Heart left ventricle (tissue), 13 donors: Measurements from ENCODE around the gene ANKEF1.

Experiments
- CTCF ChIP-seq, 12 donors: fragments of 200-600 bp; sonication (generic) in 4 of 12; IDR thresholded peaks; one replicate each; pipeline versions ENCODE4 v1.5.0 to v1.8.0; 2018 to 2022; ENCODE audit warnings: antibody characterized with exemption in 12 of 12, mild to moderate bottlenecking in 5 of 12
- POLR2A ChIP-seq, 2 donors: fragments of 450-650 bp; IDR thresholded peaks; one replicate each; pipeline ENCODE4 v1.6.1; 2017; ENCODE audit warnings: antibody characterized with exemption in 2 of 2, mild to moderate bottlenecking in 2 of 2, moderate library complexity in 2 of 2
- donor health status: ischemic (EF 13 %, LVEDD 7.1; RV severe dilation, severe dysfunction).
- donor health status: DM: no; HTN: yes; CAD: no.
- donor health status: DM: no; HTN: no; CAD: no.
- donor health status: ischemic (EF 25% LVEDD 6.9; RV normal size, moderate dysfunction).
- donor health status: ischemic (EF 25% LVEDD 5.7; RV mildly dilated, moderate dysfunction).
- donor health status: ischemic (EF 35%, LVEDD 5.7; RV mildly dilated, moderate dysfunction).
- donor health status: nonischemic (EF 11% LVEDD 7.7; RV severe dilation, severe dysfunction).
- donor health status: DM: yes; HTN: yes; CAD: no.
- donor health status: PGD.
- donor health status: ischemic (EF 29% LVEDD 5.4; RV normal size, mild dysfunction).
- donor health status: nonischemic (EF 23%, LVEDD 6.1; RV moderate dilation, normal function).

- TF ChIP-seq CTCF (IDR thresholded peaks at IDR 0.05) (no peak), POLR2A (IDR thresholded peaks at IDR 0.05) (no peak)
These were observed 27.0 kb upstream of the ANKEF1 start for GRCh38 chr20:10007747-10008146.
